ENCODE data around the gene RAB3C.
A peak's percentile ranks its signal among the peaks of the same experiment; 100 is the strongest.

RAB3C gene

DNA sequence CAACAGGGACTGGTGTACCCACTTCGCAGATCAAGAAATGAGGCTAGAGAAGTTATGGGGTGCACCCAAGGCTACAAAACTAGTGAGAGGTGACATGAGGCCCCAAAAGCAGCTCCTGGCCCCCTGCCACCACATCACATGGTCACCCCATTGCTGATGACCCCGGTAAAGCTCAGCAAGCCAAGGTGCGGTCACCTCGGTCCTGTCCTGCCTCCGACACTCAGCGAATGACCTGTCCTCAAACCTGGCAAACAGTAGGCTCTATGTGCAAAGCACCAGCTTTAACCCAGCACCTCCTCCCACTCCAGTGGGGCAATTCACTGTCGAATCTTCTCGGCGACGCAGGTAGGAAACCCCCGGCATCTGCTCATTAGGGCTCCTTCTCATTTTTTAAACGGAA, 307.4 kb downstream of the RAB3C start:
- Histone ChIP-seq H4K20me1 (ENCODE audit: insufficient read depth, low read length) (no peaks in the 10 kb centered on the region), H3K36me3 (replicated peaks; ENCODE audit: low read depth, low read length) (no peaks in the 10 kb centered on the region), H3K9ac (ENCODE audit: low read length) (no peak overlapping the region), H3K4me3 (ENCODE audit: low read length) (no peak overlapping the region), H2AFZ (ENCODE audit: low read depth, low read length) (no peak overlapping the region), H3K4me1 (ENCODE audit: low read length) (peaks cover 15% of the 10 kb centered on the region), H3K79me2 (ENCODE audit: low read length) (no peaks in the 10 kb centered on the region), H3K27ac (ENCODE audit: low read length) (no peak overlapping the region), H3K27me3 (ENCODE audit: low read depth, low read length) (no peaks in the 10 kb centered on the region), H3K9me3 (ENCODE audit: insufficient read depth, low read length) (no peaks in the 10 kb centered on the region), H3K4me2 (ENCODE audit: low read length) (no peak overlapping the region)
- TF ChIP-seq EZH2phosphoT487 (IDR thresholded peaks at IDR 0.05; ENCODE audit: low read depth) = no peak

DNA sequence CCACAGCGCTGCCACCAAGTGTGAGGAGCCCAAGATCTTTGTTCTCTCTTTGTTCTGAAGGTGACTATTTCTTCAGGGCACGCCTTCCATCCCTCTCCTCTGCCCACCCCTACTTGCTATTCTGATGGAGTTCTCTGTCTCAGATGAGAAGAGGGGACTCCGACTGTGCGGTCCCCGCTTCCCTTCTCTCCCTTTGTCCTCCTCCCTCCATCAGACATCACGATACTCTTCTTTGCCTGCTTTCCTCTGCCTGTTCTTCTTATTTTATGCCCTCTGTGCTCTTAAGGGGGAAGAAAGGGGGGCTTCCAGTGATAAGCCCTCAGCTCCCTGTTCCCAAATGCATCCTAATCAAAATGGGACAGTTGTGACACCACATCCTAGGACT, 307.8 kb downstream of the RAB3C start:
- Histone ChIP-seq H3K4me3 (ENCODE audit: low read length) (no peak overlapping the region), H3K79me2 (ENCODE audit: low read length) (no peaks in the 10 kb centered on the region), H3K36me3 (replicated peaks; ENCODE audit: low read depth, low read length) (no peaks in the 10 kb centered on the region), H4K20me1 (ENCODE audit: insufficient read depth, low read length) (no peaks in the 10 kb centered on the region), H3K4me2 (ENCODE audit: low read length) (no peak overlapping the region), H3K27me3 (ENCODE audit: low read depth, low read length) (no peaks in the 10 kb centered on the region), H3K4me1 (ENCODE audit: low read length) (peaks cover 11% of the 10 kb centered on the region), H2AFZ (ENCODE audit: low read depth, low read length) (no peak overlapping the region), H3K27ac (ENCODE audit: low read length) (no peak overlapping the region), H3K9me3 (ENCODE audit: insufficient read depth, low read length) (no peaks in the 10 kb centered on the region), H3K9ac (ENCODE audit: low read length) (no peak overlapping the region)
- no peak for TF ChIP-seq EZH2phosphoT487 (IDR thresholded peaks at IDR 0.05; ENCODE audit: low read depth)

DNA sequence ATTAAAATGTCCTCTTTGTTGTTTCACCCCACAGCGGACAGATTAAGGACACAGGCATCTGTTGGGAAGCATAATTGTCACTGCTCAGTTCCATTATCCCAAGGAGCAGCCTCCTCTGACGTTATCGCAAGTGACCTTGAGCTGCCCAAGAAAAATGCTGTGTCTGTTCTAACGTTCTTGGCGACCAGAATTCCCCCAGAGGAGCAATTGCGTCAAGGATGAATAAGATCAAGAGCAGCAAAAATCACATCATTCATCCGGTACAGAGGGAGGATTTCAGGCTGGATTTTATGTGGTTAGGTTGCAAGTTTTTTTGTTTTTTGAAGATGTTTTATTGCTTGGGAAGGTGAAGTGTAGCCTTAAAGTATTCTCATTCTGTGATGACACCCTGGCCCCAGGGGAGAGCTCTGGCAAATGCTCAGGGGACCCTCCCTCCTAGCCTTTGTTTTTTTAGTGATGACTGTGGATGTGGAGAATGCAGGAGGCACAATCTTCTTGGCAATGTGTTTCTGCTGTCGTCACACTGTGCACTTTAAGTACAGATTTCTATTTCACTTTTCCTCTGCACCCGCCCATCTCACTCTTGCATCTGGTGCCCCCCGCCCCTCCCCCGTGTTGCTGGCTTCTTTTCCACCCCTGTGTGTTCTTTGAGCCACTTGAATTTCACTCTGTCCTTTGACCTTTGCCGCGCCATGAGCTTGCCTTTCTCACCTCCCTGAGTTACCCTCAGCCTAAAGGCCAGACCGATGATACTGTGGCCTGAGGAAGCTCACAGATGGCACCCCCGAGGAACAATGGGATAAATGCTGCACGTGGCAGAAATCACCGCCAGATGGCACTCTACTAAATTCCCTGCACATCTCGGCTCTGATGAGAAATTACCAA, 308.5 kb downstream of the RAB3C start:
- no peaks in the 10 kb centered on the region for H3K79me2 ChIP-seq (ENCODE audit: low read length)
- H3K9me3 ChIP-seq (ENCODE audit: insufficient read depth, low read length) = no peaks in the 10 kb centered on the region
- no peak overlapping the region for H3K9ac ChIP-seq (ENCODE audit: low read length)
- no peaks in the 10 kb centered on the region for H3K27me3 ChIP-seq (ENCODE audit: low read depth, low read length)
- H3K4me3 ChIP-seq (ENCODE audit: low read length) = peak overlapping the region; percentile 47; the same call in 1 of the 2 replicates
- H2AFZ ChIP-seq (ENCODE audit: low read depth, low read length) = no peak overlapping the region
- peak overlapping the region; percentile 63 for H3K4me2 ChIP-seq (ENCODE audit: low read length)
- H3K27ac ChIP-seq (ENCODE audit: low read length) = no peak overlapping the region
- H3K4me1 ChIP-seq (ENCODE audit: low read length) = peaks cover 5% of the 10 kb centered on the region
- no peaks in the 10 kb centered on the region for H4K20me1 ChIP-seq (ENCODE audit: insufficient read depth, low read length)
- TF ChIP-seq, protein P1, sequence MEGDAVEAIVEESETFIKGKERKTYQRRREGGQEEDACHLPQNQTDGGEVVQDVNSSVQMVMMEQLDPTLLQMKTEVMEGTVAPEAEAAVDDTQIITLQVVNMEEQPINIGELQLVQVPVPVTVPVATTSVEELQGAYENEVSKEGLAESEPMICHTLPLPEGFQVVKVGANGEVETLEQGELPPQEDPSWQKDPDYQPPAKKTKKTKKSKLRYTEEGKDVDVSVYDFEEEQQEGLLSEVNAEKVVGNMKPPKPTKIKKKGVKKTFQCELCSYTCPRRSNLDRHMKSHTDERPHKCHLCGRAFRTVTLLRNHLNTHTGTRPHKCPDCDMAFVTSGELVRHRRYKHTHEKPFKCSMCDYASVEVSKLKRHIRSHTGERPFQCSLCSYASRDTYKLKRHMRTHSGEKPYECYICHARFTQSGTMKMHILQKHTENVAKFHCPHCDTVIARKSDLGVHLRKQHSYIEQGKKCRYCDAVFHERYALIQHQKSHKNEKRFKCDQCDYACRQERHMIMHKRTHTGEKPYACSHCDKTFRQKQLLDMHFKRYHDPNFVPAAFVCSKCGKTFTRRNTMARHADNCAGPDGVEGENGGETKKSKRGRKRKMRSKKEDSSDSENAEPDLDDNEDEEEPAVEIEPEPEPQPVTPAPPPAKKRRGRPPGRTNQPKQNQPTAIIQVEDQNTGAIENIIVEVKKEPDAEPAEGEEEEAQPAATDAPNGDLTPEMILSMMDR (IDR thresholded peaks at IDR 0.05; ENCODE audit: low read depth, low read length) = peak; percentile 62
- no peak for TF ChIP-seq EZH2phosphoT487 (IDR thresholded peaks at IDR 0.05; ENCODE audit: low read depth)
- H3K36me3 ChIP-seq (replicated peaks; ENCODE audit: low read depth, low read length) = no peaks in the 10 kb centered on the region

DNA sequence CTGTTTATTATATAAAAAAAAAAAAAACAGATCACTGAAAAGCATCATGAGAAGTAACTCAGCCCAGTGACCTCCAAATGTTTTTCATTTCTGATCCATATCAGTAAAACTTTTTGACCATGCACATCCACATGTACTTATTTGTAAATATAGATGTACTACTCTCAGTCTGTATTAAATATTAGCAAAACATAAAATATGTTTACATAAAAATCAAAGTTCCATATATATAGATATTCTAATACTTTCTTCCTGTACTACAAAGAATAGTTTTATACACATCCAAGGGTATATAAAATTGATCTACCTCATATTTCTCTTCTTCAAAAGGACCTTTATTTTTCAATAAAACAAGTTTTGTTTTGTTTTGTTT, 309.1 kb downstream of the RAB3C start:
- TF ChIP-seq, protein P1 (IDR thresholded peaks at IDR 0.05; ENCODE audit: low read depth, low read length) = no peak
- TF ChIP-seq EZH2phosphoT487 (IDR thresholded peaks at IDR 0.05; ENCODE audit: low read depth) = no peak
- Histone ChIP-seq H3K9ac (ENCODE audit: low read length) (no peak overlapping the region), H3K4me3 (ENCODE audit: low read length) (no peak overlapping the region), H3K9me3 (ENCODE audit: insufficient read depth, low read length) (no peaks in the 10 kb centered on the region), H4K20me1 (ENCODE audit: insufficient read depth, low read length) (no peaks in the 10 kb centered on the region), H3K79me2 (ENCODE audit: low read length) (no peaks in the 10 kb centered on the region), H3K4me2 (ENCODE audit: low read length) (peak overlapping the region; percentile 63), H3K27me3 (ENCODE audit: low read depth, low read length) (no peaks in the 10 kb centered on the region), H2AFZ (ENCODE audit: low read depth, low read length) (no peak overlapping the region), H3K36me3 (replicated peaks; ENCODE audit: low read depth, low read length) (no peaks in the 10 kb centered on the region), H3K4me1 (ENCODE audit: low read length) (no peaks in the 10 kb centered on the region; the same call in 1 of the 2 replicates), H3K27ac (ENCODE audit: low read length) (no peak overlapping the region)

DNA sequence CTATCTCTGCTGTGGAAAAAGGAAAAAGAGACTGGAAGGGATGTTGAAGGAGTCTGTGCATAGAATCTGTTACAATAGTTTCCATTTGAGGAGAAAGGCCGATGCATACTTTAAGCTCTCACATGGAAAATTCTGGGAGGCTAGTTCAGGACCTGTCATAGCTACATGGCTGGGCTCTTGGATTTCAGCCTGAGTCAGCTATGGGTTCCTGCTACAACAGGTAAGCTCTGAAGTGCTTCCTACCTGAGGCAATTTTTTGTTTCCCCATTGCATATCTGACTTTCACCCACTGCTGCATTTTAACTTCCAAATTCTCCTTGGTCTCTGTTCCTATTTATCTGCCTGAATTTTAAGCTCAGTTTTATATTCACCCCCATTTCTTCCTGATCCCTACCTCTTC, 310.7 kb downstream of the RAB3C start:
- Histone ChIP-seq H4K20me1 (ENCODE audit: insufficient read depth, low read length) (no peaks in the 10 kb centered on the region), H3K9me3 (ENCODE audit: insufficient read depth, low read length) (no peaks in the 10 kb centered on the region), H3K4me2 (ENCODE audit: low read length) (no peak overlapping the region), H3K9ac (ENCODE audit: low read length) (no peak overlapping the region), H3K79me2 (ENCODE audit: low read length) (no peaks in the 10 kb centered on the region), H2AFZ (ENCODE audit: low read depth, low read length) (no peak overlapping the region), H3K4me1 (ENCODE audit: low read length) (no peaks in the 10 kb centered on the region; the same call in 1 of the 2 replicates), H3K4me3 (ENCODE audit: low read length) (no peak overlapping the region), H3K27me3 (ENCODE audit: low read depth, low read length) (no peaks in the 10 kb centered on the region), H3K36me3 (replicated peaks; ENCODE audit: low read depth, low read length) (no peaks in the 10 kb centered on the region), H3K27ac (ENCODE audit: low read length) (no peak overlapping the region)
- TF ChIP-seq, protein P1 (IDR thresholded peaks at IDR 0.05; ENCODE audit: low read depth, low read length) = no peak
- no peak for TF ChIP-seq EZH2phosphoT487 (IDR thresholded peaks at IDR 0.05; ENCODE audit: low read depth)
